Right lobe of liver (tissue), 4 donors: Measurements from ENCODE around the gene ZNF79.

Experiments used
- CTCF ChIP-seq, 4 donors: fragments of 200-600 bp in 3 of 4; fragments of 450-650 bp in 1 of 4; IDR thresholded peaks; one replicate each; pipeline versions ENCODE4 v1.5.1 to v1.8.0; 2016 to 2022; ENCODE audit warnings: antibody characterized with exemption in 4 of 4, mild to moderate bottlenecking in 2 of 4
- POLR2A ChIP-seq: fragments of 450-650 bp; IDR thresholded peaks from one replicate; pipeline ENCODE4 v1.6.1; 2017; ENCODE audit warnings: antibody characterized with exemption, mild to moderate bottlenecking
- donor health status: DM: no; HTN: no; CAD: no.
- donor health status: DM: no; HTN: no; CAD: no.
- donor health status: DM: no; HTN: yes; CAD: no.

GRCh38 chr9:127398275-127398647, 25.9 kb upstream of the ZNF79 start:
- TF ChIP-seq CTCF (IDR thresholded peaks at IDR 0.05), result peak in 1 of 4 donors; percentile 3
- TF ChIP-seq POLR2A, result no peak
